GM18502 (cell line): ENCODE data around the gene RPAP3.

ENCODE experiments used
- ATAC-seq: cut with Tn5 transposase; IDR thresholded peaks from one replicate; pipeline ENCODE4 v1.9.1; 2021; ENCODE audit warnings: mild to moderate bottlenecking; ENCODE audit not compliant: unreplicated experiment, poor library complexity

Gene RPAP3

GRCh38 chr12:47614521-47614920, 91.3 kb downstream of the RPAP3 start:
- ATAC-seq: no peak

- no peak for ATAC-seq
These were observed 92.9 kb downstream of the RPAP3 start for GRCh38 chr12:47612953-47613352.

- no peak for ATAC-seq
These were observed 93.9 kb downstream of the RPAP3 start for GRCh38 chr12:47611906-47612305.
